Heart left ventricle (tissue), 16 donors: ENCODE data around the gene ZGPAT. TPM values are rescaled to one million over a fixed set of nuclear protein-coding genes. Genes with fewer than 3 reads are reported as not detected.

Source experiments
- ATAC-seq, 4 donors: fragments of 200-7000 bp; cut with Tn5 transposase; one replicate each; pipeline ENCODE4 v1.9.1; 2020 to 2022; ENCODE audit warnings: moderate library complexity in 4 of 4, mild to moderate bottlenecking in 3 of 4, moderate number of reproducible peaks in 1 of 4
- DNase-seq, 5 donors: peaks; one replicate each; pipeline ENCODE4 v3.0.0-alpha.2; 2020
- H3K27ac ChIP-seq, 12 donors: fragments of 200-600 bp; sonication (generic) in 4 of 12; one replicate each; pipeline versions ENCODE4 v1.5.0 to v1.8.0; 2016 to 2022; ENCODE audit warnings: mild to moderate bottlenecking in 2 of 12
- H3K27me3 ChIP-seq, 9 donors: fragments of 200-600 bp; sonication (generic) in 2 of 9; one replicate each; pipeline versions ENCODE4 v1.5.1 to v1.8.0; 2016 to 2022; ENCODE audit warnings: mild to moderate bottlenecking in 3 of 9
- H3K36me3 ChIP-seq, 9 donors: fragments of 200-600 bp; sonication (generic) in 2 of 9; one replicate each; pipeline versions ENCODE4 v1.5.0 to v1.8.0; 2018 to 2022; ENCODE audit warnings: mild to moderate bottlenecking in 2 of 9
- H3K4me1 ChIP-seq, 12 donors: fragments of 200-600 bp; sonication (generic) in 4 of 12; one replicate each; pipeline versions ENCODE4 v1.5.0 to v1.8.0; 2016 to 2022; ENCODE audit warnings: mild to moderate bottlenecking in 3 of 12
- H3K4me3 ChIP-seq, 12 donors: fragments of 200-600 bp; sonication (generic) in 4 of 12; one replicate each; pipeline versions ENCODE4 v1.5.0 to v1.8.0; 2017 to 2022; ENCODE audit warnings: mild to moderate bottlenecking in 9 of 12, moderate library complexity in 4 of 12
- H3K9me3 ChIP-seq, 12 donors: fragments of 200-600 bp; sonication (generic) in 4 of 12; one replicate each; pipeline versions ENCODE4 v1.5.0 to v1.8.0; 2016 to 2022; ENCODE audit warnings: mild to moderate bottlenecking in 1 of 12
- CTCF ChIP-seq, 12 donors: fragments of 200-600 bp; sonication (generic) in 4 of 12; IDR thresholded peaks; one replicate each; pipeline versions ENCODE4 v1.5.0 to v1.8.0; 2018 to 2022; ENCODE audit warnings: antibody characterized with exemption in 12 of 12, mild to moderate bottlenecking in 5 of 12
- POLR2A ChIP-seq, 2 donors: fragments of 450-650 bp; IDR thresholded peaks; one replicate each; pipeline ENCODE4 v1.6.1; 2017; ENCODE audit warnings: antibody characterized with exemption in 2 of 2, mild to moderate bottlenecking in 2 of 2, moderate library complexity in 2 of 2
- WGBS, 4 donors: extraction: QIAGEN DNeasy Blood & Tissue Kit in 2 of 4; methylation state at CpG; one replicate each; pipeline versions ENCODE4 v1.1.5 to v1.1.7; 2013 to 2018; 5-methylcytosine and 5-hydroxymethylcytosine counted together
- intact Hi-C, 10 donors: fragments of 100-400 bp; cut with DNase I; formaldehyde crosslinking; loops; one replicate each; pipeline versions ENCODE4 v1.11.1 to v1.14.2; 2022
- polyA plus RNA-seq, 2 donors: library from polyadenylated mRNA; stranded (reverse); fragments of 200-250 nt; gene quantifications; one replicate each; pipeline ENCODE4 v1.2.3, GENCODE V29; 2013
- total RNA-seq, 9 donors: library from RNA; depleted of rRNA in 2 of 9; stranded (reverse); fragments of >200 nt in 2 of 9; fragmentation: NEBNext Ultra II Directional in 3 of 9; extraction: Animal tissue kit (Norgen Biotek cat#: 25700) in 3 of 9; gene quantifications; one replicate each; pipeline versions ENCODE4 v1.1.0 to v1.2.4, GENCODE V29; 2016 to 2023
- donor health status: ischemic (EF 13 %, LVEDD 7.1; RV severe dilation, severe dysfunction).
- donor health status: healthy with polysubstance abuse.
- donor health status: DM: no; HTN: yes; CAD: no.
- donor health status: DM: no; HTN: no; CAD: no.
- donor health status: ischemic (EF 25% LVEDD 6.9; RV normal size, moderate dysfunction).
- donor health status: ischemic (EF 25% LVEDD 5.7; RV mildly dilated, moderate dysfunction).
- donor health status: healthy.
- donor health status: DM: yes; HTN: yes; CAD: no.
- donor health status: ischemic (EF 35%, LVEDD 5.7; RV mildly dilated, moderate dysfunction).
- donor health status: nonischemic (EF 11% LVEDD 7.7; RV severe dilation, severe dysfunction).
- donor health status: DM: yes; HTN: yes; CAD: no.
- donor health status: PGD.
- donor health status: ischemic (EF 29% LVEDD 5.4; RV normal size, mild dysfunction).
- donor health status: nonischemic (EF 23%, LVEDD 6.1; RV moderate dilation, normal function).

Gene ZGPAT
- total and polyA plus RNA-seq, 11 donors: 12.9 to 34.4 (median 20.0) TPM

DNA sequence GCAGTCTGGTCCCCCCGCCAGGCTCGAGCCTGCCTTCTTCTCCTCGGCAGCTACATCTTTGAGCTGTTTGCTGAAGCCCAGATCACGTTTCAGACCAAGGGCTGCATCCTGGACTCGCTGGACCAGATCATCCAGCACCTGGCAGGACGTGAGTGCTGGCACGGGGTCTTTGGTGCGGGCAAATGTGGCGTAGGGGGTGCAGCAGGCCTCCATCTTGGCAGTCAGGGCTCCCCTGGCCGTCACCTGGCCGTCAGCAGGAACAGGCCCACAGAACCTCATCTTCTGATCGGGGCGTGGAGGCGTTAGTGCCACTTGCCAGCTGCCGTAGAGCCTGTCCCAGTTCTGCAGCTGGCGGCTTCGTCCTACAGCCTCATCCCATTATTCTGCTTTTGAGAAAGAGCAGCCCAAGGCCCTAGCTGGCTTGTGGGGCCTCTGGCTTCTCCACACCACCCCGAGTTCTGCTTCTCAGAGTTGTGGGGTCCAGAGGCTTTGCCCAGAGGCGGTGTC, 28.0 kb upstream of the ZGPAT start:
- ATAC-seq: no peak

DNA sequence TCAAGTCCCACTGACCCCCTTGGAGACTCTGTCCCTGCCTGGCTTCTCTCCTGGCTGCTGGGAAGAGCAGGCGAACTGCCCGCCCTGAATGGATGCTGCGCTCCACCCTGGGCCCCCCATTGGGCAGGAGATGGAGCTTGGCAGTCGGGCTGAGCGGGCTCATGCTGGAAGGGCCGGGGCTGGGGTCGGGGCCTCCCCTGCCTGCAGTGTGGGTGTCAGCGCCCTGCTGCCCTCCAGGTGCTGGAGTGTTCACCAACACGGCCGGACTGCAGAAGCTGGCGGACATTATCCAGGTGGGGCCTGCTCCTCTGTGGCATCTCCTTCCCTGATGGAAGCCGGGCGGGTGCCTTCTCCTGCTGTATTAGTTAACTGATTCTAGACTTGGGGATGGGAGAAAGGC, 27.4 kb upstream of the ZGPAT start:
- peaks cover 0 to 41% (median 19%) of the 10 kb centered on the region in 12 donors for H3K4me1 ChIP-seq
- intact Hi-C loops: no loop called here
- no peak for ATAC-seq
- no peak overlapping the region for H3K4me3 ChIP-seq
- no peak overlapping the region for H3K27ac ChIP-seq
- TF ChIP-seq POLR2A (IDR thresholded peaks at IDR 0.05): no peak
- no peak for TF ChIP-seq CTCF (IDR thresholded peaks at IDR 0.05)
- WGBS, 4 donors: 96 to 97% (median 96%) methylated on average over 10 to 13 of the region's 13 CpGs; no CpG with 5 or more reads in 1 of the 4 donors
- DNase-seq: no peak
- H3K36me3 ChIP-seq: peaks cover 0 to 41% (median 20%) of the 10 kb centered on the region in 9 donors
- no peaks in the 10 kb centered on the region for H3K9me3 ChIP-seq
- no peaks in the 10 kb centered on the region for H3K27me3 ChIP-seq

More for the DNA sequence above, 28.0 kb upstream of the ZGPAT start:
- no peaks in the 10 kb centered on the region for H3K27me3 ChIP-seq
- no peak overlapping the region for H3K27ac ChIP-seq
- peaks cover 0 to 36% (median 18%) of the 10 kb centered on the region in 12 donors for H3K4me1 ChIP-seq
- no peak overlapping the region for H3K4me3 ChIP-seq
- no peak for DNase-seq
- H3K9me3 ChIP-seq: no peaks in the 10 kb centered on the region
- TF ChIP-seq CTCF (IDR thresholded peaks at IDR 0.05): no peak
- no peak for TF ChIP-seq POLR2A (IDR thresholded peaks at IDR 0.05)
- peaks cover 0 to 46% (median 25%) of the 10 kb centered on the region in 9 donors for H3K36me3 ChIP-seq
- intact Hi-C loops: loop anchor here in 1 of 10 donors (10.0 kb wide), 1 partner anchor 55 kb away; the partner anchor contains the start of genes LIME1 and SLC2A4RG
- WGBS, 4 donors: 92 to 95% (median 94%) methylated on average over 12 to 19 of the region's 19 CpGs

DNA sequence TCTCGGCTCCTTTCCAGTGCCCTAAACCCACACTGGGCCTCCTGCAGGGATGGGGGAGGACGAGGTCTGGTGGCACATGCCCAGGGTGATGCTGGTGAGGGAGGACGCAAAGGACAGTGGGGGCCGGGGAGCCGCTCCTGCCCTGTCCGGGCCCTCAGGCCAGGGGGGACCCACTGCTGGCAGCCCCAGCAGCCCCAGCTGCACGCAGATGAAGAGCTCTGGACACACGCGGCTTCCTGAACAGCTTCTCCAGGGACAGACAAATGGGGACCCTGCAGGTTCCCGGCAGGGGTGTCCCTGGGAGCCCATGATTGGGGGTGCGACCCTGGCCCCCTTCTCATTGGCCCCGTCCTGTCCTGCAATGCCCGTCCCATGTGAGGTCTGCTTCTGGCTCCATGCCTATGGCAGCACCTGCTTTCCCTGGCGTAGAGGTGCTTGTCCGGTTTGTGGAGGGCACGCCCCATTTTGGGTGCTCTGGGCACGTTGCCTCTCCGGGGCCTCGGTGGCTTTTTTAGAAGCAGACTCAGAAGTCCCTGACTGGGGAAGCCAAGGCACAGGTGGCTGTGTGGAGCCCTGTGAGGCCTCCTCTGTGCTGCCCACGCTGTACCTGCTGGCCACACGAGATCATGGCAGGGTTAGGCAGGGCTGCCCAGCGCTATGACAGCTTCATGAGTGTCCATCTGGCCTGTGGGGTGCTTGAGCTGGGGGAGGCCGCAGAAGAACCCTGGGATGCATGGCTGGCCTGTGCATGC, 26.8 kb upstream of the ZGPAT start:
- ATAC-seq (no peak), DNase-seq (no peak)
- peaks cover 0 to 47% (median 24%) of the 10 kb centered on the region in 12 donors for H3K4me1 ChIP-seq
- 93 to 96% (median 94%) methylated on average over 12 to 23 of the region's 23 CpGs for WGBS, 4 donors
- H3K27ac ChIP-seq: peak overlapping the region in 7 of 12 donors; percentile 63 to 90 (median 83)
- TF ChIP-seq CTCF (IDR thresholded peaks at IDR 0.05) (no peak), POLR2A (IDR thresholded peaks at IDR 0.05) (no peak)
- H3K27me3 ChIP-seq: no peaks in the 10 kb centered on the region
- no peak overlapping the region for H3K4me3 ChIP-seq
- no peaks in the 10 kb centered on the region for H3K9me3 ChIP-seq
- intact Hi-C loops: no loop called here
- peaks cover 0 to 35% (median 13%) of the 10 kb centered on the region in 9 donors for H3K36me3 ChIP-seq

DNA sequence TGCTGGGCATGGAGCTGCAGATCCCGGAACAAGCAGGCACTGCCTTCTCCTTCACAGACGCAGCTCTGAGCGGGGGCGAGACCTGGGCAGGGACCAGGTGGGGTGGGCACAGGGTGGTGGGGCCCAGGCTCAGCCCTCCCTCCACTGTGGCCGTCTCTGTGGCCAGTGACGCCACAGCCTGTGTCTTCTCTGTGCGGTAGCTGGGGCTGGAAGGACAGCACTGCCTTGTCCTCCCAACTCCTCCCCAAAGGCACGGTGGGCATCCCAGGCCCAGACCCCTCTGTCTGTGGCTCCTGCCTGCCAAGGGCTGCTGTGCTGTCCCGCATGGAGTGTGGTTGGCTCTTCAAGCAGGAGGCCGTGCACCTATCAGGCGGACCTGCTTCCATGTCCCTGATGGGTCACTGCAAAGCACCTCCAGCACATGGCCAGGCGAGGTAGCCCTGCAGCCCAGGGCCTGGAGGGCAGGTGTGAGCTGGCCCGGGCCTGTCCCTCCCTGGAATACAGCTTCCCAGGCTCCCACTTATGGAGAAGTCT, 26.2 kb upstream of the ZGPAT start:
- no peak for ATAC-seq
- no peak for DNase-seq
- H3K9me3 ChIP-seq: no peaks in the 10 kb centered on the region
- no peaks in the 10 kb centered on the region for H3K27me3 ChIP-seq
- H3K4me3 ChIP-seq: no peak overlapping the region
- peak overlapping the region; percentile 63 to 90 (median 82) for H3K27ac ChIP-seq
- H3K4me1 ChIP-seq: peaks cover 0 to 54% (median 30%) of the 10 kb centered on the region in 12 donors
- intact Hi-C loops: no loop called here
- H3K36me3 ChIP-seq: peaks cover 0 to 30% (median 9%) of the 10 kb centered on the region in 9 donors
- TF ChIP-seq CTCF (IDR thresholded peaks at IDR 0.05) (no peak), POLR2A (IDR thresholded peaks at IDR 0.05) (no peak)
- WGBS, 4 donors: 96 to 97% (median 96%) methylated on average over 6 to 13 of the region's 13 CpGs
